Mesendoderm (in vitro differentiated cells): ENCODE measurements around the gene NAA40.

Experiments used
- DNase-seq: peaks from one replicate; pipeline ENCODE4 v3.0.0; 2013
- H2AK5ac ChIP-seq: 2 replicates; pipeline ENCODE4 v1.6.1; 2013; ENCODE audit warnings: low read length, inconsistent platforms
- H2BK120ac ChIP-seq: 2 replicates; pipeline ENCODE4 v1.6.1; 2013; ENCODE audit warnings: low read depth, mild to moderate bottlenecking, low read length, moderate library complexity, mixed read lengths
- H2BK15ac ChIP-seq: replicated peaks from 2 replicates; pipeline ENCODE4 v1.6.1; 2013; ENCODE audit warnings: low read depth, mild to moderate bottlenecking, moderate library complexity
- H2BK5ac ChIP-seq: 2 replicates; pipeline ENCODE4 v1.6.1; 2013; ENCODE audit warnings: low read length, inconsistent platforms
- H3K18ac ChIP-seq: 2 replicates; pipeline ENCODE4 v1.6.1; 2013; ENCODE audit warnings: mild to moderate bottlenecking, low read length, mixed read lengths
- H3K23ac ChIP-seq: one replicate; pipeline ENCODE4 v1.6.1; 2013; ENCODE audit warnings: low read length
- H3K27ac ChIP-seq: 2 replicates; pipeline ENCODE4 v1.5.1; 2013; ENCODE audit warnings: low read depth, mild to moderate bottlenecking, inconsistent platforms, low read length, moderate library complexity
- H3K27me3 ChIP-seq: 2 replicates; pipeline ENCODE4 v1.6.1; 2013; ENCODE audit warnings: low read length, control low read depth, mild to moderate bottlenecking, inconsistent platforms; ENCODE audit not compliant: insufficient read depth, poor library complexity
- H3K36me3 ChIP-seq: 2 replicates; pipeline ENCODE4 v1.6.1; 2013; ENCODE audit warnings: low read length, inconsistent platforms; ENCODE audit not compliant: control insufficient read depth, insufficient read depth
- H3K4ac ChIP-seq: one replicate; pipeline ENCODE4 v1.6.1; 2013; ENCODE audit warnings: low read depth, mild to moderate bottlenecking, low read length, moderate library complexity
- H3K4me1 ChIP-seq: 2 replicates; pipeline ENCODE4 v1.6.1; 2013; ENCODE audit warnings: low read depth, low read length, inconsistent platforms; ENCODE audit not compliant: control insufficient read depth
- H3K4me2 ChIP-seq: 2 replicates; pipeline ENCODE4 v1.6.1; 2013; ENCODE audit warnings: low read length
- H3K4me3 ChIP-seq: 2 replicates; pipeline ENCODE4 v1.5.1; 2013; ENCODE audit warnings: mild to moderate bottlenecking, low read length
- H3K56ac ChIP-seq: one replicate; pipeline ENCODE4 v1.6.1; 2013; ENCODE audit warnings: low read length
- H3K79me1 ChIP-seq: 2 replicates; pipeline ENCODE4 v1.6.1; 2013; ENCODE audit warnings: low read length, inconsistent platforms
- H3K79me2 ChIP-seq: 2 replicates; pipeline ENCODE4 v1.6.1; 2013; ENCODE audit warnings: mild to moderate bottlenecking, low read length; ENCODE audit not compliant: control insufficient read depth, insufficient read depth
- H3K9ac ChIP-seq: 2 replicates; pipeline ENCODE4 v1.6.1; 2013; ENCODE audit warnings: low read length, inconsistent platforms
- H4K5ac ChIP-seq: one replicate; pipeline ENCODE4 v1.6.1; 2013; ENCODE audit warnings: low read length
- H4K8ac ChIP-seq: one replicate; pipeline ENCODE4 v1.6.1; 2013; ENCODE audit warnings: low read depth, mild to moderate bottlenecking, control low read depth, low read length, moderate library complexity
- WGBS: extraction: QIAGEN DNeasy Blood & Tissue Kit; methylation state at CpG from one replicate; pipeline ENCODE4 v1.1.7; 2013; ENCODE audit warnings: low lambda C conversion rate, missing lambda C conversion rate; ENCODE audit not compliant: insufficient coverage; ENCODE audit errors: extremely low coverage; 5-methylcytosine and 5-hydroxymethylcytosine counted together

The NAA40 gene

DNA sequence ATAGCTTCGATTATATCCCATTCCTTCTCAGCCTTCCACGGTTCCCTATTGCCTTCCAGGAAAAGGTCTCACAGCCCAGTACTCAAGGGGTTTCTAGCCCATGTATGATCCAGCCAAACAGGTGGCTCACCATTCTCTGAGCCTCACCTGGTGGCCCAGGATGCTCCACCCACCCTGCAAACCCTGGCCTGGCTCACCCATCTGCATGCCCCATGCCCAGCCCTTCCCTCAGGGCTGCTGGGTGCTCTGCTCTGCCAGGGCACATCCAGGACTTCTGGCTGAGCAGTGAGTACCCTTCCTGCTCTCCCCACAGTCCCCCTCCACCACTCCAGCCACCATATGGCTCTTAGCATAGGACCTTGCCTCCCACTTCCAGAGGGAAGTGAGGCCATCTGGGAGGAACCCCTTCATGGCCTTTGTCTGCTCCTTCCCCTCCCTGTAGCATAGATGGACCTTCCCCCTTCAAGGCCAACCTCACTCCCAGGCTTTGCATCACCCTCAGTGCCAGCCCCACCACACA is 16.1 kb upstream of the NAA40 start:
- no peak overlapping the region for H2BK5ac ChIP-seq
- WGBS, result no CpG with 5 or more reads among the region's 2 CpGs

DNA sequence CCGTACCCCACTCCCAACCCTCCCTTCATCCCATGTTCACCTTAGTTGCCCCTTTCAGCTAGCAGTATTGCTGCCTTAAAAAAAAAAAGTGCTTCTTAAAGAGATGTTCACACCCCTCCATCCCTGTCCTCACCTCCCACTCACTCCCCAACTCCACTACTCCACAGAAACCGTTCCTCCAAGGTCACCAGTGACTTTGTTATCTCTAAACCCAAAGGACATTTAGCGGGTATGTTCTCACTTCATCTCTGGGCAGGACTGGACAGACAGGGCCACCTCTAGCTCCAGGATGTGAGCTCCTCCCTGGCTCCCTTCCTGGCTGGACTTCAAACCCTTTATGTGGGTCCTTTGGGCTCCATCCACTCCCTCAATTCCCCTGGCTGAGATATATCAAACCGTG is 15.5 kb upstream of the NAA40 start:
- no CpG with 5 or more reads among the region's 4 CpGs for WGBS

More for the DNA sequence above, 16.1 kb upstream of the NAA40 start:
- Histone ChIP-seq H3K36me3 (no peaks in the 10 kb centered on the region), H2BK120ac (no peak overlapping the region), H3K4me1 (peaks cover 14% of the 10 kb centered on the region), H3K79me2 (no peaks in the 10 kb centered on the region), H4K5ac (no peak overlapping the region), H3K18ac (no peak overlapping the region), H3K23ac (no peak overlapping the region), H3K4me2 (no peak overlapping the region), H3K27ac (no peak overlapping the region), H2AK5ac (no peak overlapping the region), H2BK15ac (no peak overlapping the region), H4K8ac (no peak overlapping the region), H3K79me1 (no peaks in the 10 kb centered on the region), H3K4me3 (no peak overlapping the region), H3K27me3 (no peaks in the 10 kb centered on the region), H3K56ac (no peak overlapping the region), H3K4ac (no peak overlapping the region), H3K9ac (no peak overlapping the region)
- no peak for DNase-seq

DNA sequence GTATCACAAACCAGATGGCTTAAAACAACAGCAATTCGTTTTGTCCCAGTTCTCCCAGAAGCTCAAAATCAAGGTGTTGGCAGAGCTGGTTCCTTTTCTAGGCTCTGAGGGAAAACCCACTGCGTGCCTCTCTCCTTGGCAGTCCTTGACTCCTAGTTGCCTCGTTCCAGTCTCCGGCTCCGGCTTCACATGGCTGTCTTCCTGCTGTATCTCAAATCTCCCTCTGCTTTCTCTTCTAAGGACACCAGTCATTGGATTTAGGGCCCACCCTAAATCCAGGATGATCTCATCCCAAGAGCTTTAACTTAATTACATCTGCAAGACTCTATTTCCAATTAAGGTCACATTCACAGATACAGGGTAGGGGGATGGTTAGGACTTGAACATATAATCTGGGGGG is 9.2 kb upstream of the NAA40 start:
- Histone ChIP-seq H2AK5ac (no peak overlapping the region), H3K79me2 (no peaks in the 10 kb centered on the region)
- DNase-seq, result no peak

More for the DNA sequence above, 15.5 kb upstream of the NAA40 start:
- H3K4ac ChIP-seq, result no peak overlapping the region
- H3K27ac ChIP-seq, result no peak overlapping the region
- no peak overlapping the region for H3K4me2 ChIP-seq
- H3K56ac ChIP-seq, result no peak overlapping the region
- H3K79me2 ChIP-seq, result no peaks in the 10 kb centered on the region
- H4K5ac ChIP-seq, result no peak overlapping the region
- no peaks in the 10 kb centered on the region for H3K27me3 ChIP-seq
- no peaks in the 10 kb centered on the region for H3K36me3 ChIP-seq
- H3K79me1 ChIP-seq, result no peaks in the 10 kb centered on the region
- peaks cover 13% of the 10 kb centered on the region for H3K4me1 ChIP-seq
- H3K4me3 ChIP-seq, result no peak overlapping the region
- DNase-seq, result no peak
- H2BK5ac ChIP-seq, result no peak overlapping the region
- no peak overlapping the region for H2BK120ac ChIP-seq
- H2AK5ac ChIP-seq, result no peak overlapping the region
- no peak overlapping the region for H2BK15ac ChIP-seq
- no peak overlapping the region for H3K23ac ChIP-seq
- H3K9ac ChIP-seq, result no peak overlapping the region
- H3K18ac ChIP-seq, result no peak overlapping the region
- H4K8ac ChIP-seq, result no peak overlapping the region

DNA sequence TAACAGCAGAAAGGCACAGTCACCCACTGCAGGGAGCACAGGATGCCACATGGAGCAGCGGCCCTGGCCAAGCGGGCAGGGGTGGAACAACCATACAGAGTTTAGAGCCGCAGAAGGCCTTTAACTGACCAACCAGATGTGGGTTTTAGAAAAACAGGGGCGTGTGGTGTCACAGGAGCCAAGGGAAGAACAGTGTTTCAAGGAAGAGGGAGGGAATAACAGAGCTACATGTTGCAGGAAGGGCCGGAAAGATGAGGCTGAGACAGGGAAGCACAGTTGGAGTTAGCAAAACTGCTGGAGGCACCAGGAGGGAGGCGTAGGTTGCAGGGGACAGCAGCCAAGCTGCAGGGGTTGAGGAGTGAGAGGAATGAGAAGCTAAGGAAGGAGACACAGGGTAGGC is 7.8 kb upstream of the NAA40 start:
- no CpG with 5 or more reads among the region's 6 CpGs for WGBS
- no peak for DNase-seq
- H3K27ac ChIP-seq, result no peak overlapping the region
- no peak overlapping the region for H2BK15ac ChIP-seq
- H3K27me3 ChIP-seq, result no peaks in the 10 kb centered on the region
- H4K5ac ChIP-seq, result no peak overlapping the region
- no peak overlapping the region for H3K9ac ChIP-seq
- H2AK5ac ChIP-seq, result no peak overlapping the region
- no peak overlapping the region for H2BK120ac ChIP-seq
- no peak overlapping the region for H3K4me3 ChIP-seq
- no peak overlapping the region for H2BK5ac ChIP-seq
- H3K4ac ChIP-seq, result no peak overlapping the region
- no peak overlapping the region for H3K18ac ChIP-seq
- no peak overlapping the region for H3K4me2 ChIP-seq
- H3K36me3 ChIP-seq, result no peaks in the 10 kb centered on the region
- H3K79me2 ChIP-seq, result no peaks in the 10 kb centered on the region
- no peak overlapping the region for H4K8ac ChIP-seq
- no peak overlapping the region for H3K56ac ChIP-seq
- H3K23ac ChIP-seq, result no peak overlapping the region
- H3K79me1 ChIP-seq, result no peaks in the 10 kb centered on the region
- H3K4me1 ChIP-seq, result no peaks in the 10 kb centered on the region

More for the DNA sequence above, 9.2 kb upstream of the NAA40 start:
- Histone ChIP-seq H3K27ac (no peak overlapping the region), H3K4me3 (no peak overlapping the region), H3K4ac (no peak overlapping the region), H3K36me3 (no peaks in the 10 kb centered on the region), H3K18ac (no peak overlapping the region), H3K9ac (no peak overlapping the region), H3K23ac (no peak overlapping the region), H2BK120ac (no peak overlapping the region), H3K4me1 (no peaks in the 10 kb centered on the region), H3K4me2 (no peak overlapping the region), H4K5ac (no peak overlapping the region), H2BK15ac (no peak overlapping the region), H3K79me1 (no peaks in the 10 kb centered on the region), H2BK5ac (no peak overlapping the region), H4K8ac (no peak overlapping the region), H3K56ac (no peak overlapping the region), H3K27me3 (no peaks in the 10 kb centered on the region)
- no CpG with 5 or more reads among the region's 5 CpGs for WGBS

DNA sequence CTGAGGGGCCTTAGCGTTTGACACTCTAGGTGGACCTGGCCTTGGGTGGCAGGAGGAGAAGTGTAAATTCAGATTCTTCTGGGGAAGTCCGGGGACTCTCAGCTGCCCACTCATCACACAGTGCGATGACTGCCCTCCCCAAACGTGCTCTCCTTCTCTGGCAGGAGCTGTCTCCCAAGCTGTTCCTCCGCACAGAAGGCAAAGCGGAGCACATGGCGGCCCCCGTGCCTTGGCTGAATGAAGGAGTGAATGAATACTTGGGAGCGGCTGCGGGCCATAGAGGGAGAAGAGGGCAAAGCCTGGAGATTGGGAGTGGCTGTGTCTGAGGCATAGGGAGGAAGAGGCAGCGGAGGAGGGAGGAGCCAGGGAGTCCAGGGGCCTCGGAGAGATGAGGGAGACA is 6.9 kb upstream of the NAA40 start:
- Histone ChIP-seq H3K79me2 (no peaks in the 10 kb centered on the region), H3K4me1 (no peaks in the 10 kb centered on the region), H3K4me3 (no peak overlapping the region), H3K4ac (no peak overlapping the region), H3K18ac (no peak overlapping the region), H2BK5ac (no peak overlapping the region), H2BK120ac (no peak overlapping the region), H2BK15ac (no peak overlapping the region), H2AK5ac (no peak overlapping the region), H4K5ac (no peak overlapping the region), H3K79me1 (no peaks in the 10 kb centered on the region), H3K9ac (no peak overlapping the region), H4K8ac (no peak overlapping the region), H3K56ac (peak overlapping the region; percentile 34), H3K36me3 (no peaks in the 10 kb centered on the region), H3K27me3 (no peaks in the 10 kb centered on the region), H3K4me2 (no peak overlapping the region), H3K27ac (no peak overlapping the region), H3K23ac (no peak overlapping the region)
- WGBS, result no CpG with 5 or more reads among the region's 12 CpGs
- no peak for DNase-seq

DNA sequence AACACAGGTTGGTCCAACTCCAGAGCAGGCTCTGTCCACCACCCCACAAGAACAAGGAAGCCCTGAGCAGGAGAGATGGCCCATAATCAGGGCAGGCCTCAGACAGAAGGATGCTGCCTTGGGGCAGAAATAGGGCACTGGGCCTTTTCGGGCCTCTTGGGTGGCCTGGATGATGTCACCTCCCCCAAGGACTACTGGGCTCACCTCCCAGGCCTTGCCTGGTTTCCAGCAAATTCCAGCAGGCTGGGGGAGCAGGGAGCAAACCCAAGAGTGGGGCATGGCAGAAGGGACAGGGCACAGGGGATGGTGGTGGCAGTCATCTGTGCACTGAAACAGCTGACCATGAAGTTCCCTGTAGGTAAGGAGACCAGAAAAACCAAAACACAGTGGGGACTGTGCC is 5.3 kb upstream of the NAA40 start:
- H2BK120ac ChIP-seq, result no peak overlapping the region
- H3K23ac ChIP-seq, result no peak overlapping the region
- no peak overlapping the region for H3K27ac ChIP-seq
- no peaks in the 10 kb centered on the region for H3K79me1 ChIP-seq
- H3K27me3 ChIP-seq, result no peaks in the 10 kb centered on the region
- H4K5ac ChIP-seq, result no peak overlapping the region
- DNase-seq, result no peak
- H2AK5ac ChIP-seq, result no peak overlapping the region
- H2BK5ac ChIP-seq, result no peak overlapping the region
- no peak overlapping the region for H3K18ac ChIP-seq
- no peak overlapping the region for H3K9ac ChIP-seq
- H3K4me1 ChIP-seq, result no peaks in the 10 kb centered on the region
- no peak overlapping the region for H3K4me3 ChIP-seq
- no peak overlapping the region for H4K8ac ChIP-seq
- H3K36me3 ChIP-seq, result no peaks in the 10 kb centered on the region
- WGBS, result no CpG with 5 or more reads among the region's 1 CpG
- no peak overlapping the region for H3K4ac ChIP-seq
- no peak overlapping the region for H2BK15ac ChIP-seq
- H3K4me2 ChIP-seq, result no peak overlapping the region
- H3K56ac ChIP-seq, result no peak overlapping the region
- H3K79me2 ChIP-seq, result no peaks in the 10 kb centered on the region
